Right renal cortex interstitium (tissue), 3 donors: ENCODE results near the gene RANBP1. TPM values are rescaled to one million over a fixed set of nuclear protein-coding genes. Genes with fewer than 3 reads are reported as not detected.

ENCODE experiments used
- DNase-seq, 3 donors: peaks; one replicate each; pipeline ENCODE4 v3.0.0-alpha.2; 2013; ENCODE audit warnings: low read depth in 3 of 3, low spot score in 2 of 3
- polyA plus RNA-seq, 3 donors: library from polyadenylated mRNA; unstranded; fragments of 120-200 nt; gene quantifications; one replicate each; pipeline ENCODE4 v1.2.1, GENCODE V29; 2013; ENCODE audit not compliant: insufficient read length in 3 of 3

RANBP1 gene
- polyA plus RNA-seq, 3 donors: 182 to 192 (median 185) TPM

DNA sequence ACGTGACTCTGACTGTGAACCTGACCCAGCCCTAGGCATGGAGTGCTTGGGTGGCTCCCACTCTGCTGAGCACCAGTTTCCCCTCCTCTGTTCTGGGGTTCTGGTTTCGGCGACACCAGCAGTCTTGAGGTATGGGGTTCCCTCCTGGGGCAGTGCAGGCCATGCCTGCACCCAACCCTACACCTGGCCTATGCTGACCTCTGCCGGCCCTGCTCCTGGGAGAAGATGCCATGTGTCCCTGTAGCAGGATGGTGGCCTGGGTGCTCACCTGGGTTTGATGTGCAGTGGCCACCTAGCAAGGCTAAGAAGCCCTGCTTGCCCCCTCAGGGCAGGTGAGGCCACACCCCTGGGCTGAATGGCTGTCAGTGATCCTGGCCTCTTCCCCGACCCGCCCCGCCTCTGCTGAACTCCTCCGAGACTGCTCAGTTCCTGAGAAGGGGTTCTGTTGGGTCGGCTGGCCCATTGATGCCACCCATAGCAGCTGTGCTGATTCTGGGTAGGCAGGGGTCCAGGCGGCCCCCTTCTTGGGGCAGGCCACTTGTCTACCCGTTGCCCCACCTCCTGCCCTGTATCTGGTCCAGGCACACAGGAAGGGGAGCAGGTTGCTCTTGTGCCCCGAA lies 18.1 kb downstream of the RANBP1 start:
- DNase-seq: no peak

- no peak for DNase-seq
Observed at GRCh38 chr22:20135265-20135664, 19.4 kb downstream of the RANBP1 start.

DNA sequence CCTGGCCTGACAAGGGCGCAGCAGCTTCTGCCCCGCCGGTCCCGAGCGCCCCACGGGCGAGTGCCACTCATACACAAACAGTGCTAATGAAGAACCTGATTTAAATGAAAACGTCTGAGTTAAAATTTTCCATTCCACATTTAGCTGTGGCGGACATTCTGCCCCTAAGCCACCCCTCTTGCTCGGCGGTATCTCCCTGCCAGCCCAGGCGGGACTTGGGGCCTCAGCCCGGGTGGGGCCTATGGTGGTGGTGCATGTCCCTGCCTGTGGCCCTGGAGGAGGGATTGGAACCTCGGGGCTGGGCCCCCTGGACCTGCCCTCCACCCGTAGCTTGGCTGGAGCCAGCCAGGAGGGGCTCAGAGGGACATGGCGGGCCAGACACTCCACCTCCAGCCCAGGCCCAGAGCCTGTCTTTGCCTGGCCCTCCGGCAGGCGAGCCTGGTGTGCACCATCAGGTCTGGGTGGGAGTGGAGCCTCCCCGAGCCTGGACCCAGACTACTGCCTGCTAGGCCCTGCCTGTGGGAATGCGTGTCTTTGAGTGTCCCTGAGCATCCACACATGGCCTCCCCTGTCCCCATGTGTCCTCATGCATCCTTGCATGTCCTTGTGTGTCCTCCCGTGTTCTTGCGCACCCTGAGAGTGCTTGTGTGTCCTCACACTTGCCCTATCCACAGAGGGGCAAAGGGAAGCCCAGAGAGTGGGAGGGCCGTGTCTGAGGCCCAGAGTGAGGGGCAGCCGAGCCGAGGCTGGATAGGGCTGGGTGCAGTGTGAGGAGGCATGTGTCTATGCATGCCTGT lies 20.1 kb downstream of the RANBP1 start:
- no peak for DNase-seq

GRCh38 chr22:20136603-20136873 lies 20.6 kb downstream of the RANBP1 start:
- no peak for DNase-seq

DNA sequence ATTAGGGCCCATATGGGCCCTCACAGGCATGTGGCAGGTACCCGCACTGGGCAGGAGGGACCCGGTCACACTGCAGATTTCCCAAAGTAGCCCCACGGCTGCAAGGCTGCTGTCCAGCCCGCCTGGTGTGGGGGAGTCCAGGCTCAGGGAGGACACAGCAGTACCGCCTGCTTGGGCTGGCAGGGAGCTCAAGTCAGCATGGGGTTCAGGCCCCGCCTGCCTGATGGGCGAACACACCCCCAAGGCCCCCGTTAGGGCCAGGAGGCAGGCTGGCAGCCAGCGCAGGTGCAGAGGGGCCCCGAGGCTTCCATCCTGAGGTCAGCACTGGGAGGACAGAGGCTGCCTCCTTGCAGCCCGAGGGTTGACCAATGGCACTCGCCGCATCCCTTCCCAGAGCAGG lies 21.2 kb downstream of the RANBP1 start:
- DNase-seq: no peak

DNA sequence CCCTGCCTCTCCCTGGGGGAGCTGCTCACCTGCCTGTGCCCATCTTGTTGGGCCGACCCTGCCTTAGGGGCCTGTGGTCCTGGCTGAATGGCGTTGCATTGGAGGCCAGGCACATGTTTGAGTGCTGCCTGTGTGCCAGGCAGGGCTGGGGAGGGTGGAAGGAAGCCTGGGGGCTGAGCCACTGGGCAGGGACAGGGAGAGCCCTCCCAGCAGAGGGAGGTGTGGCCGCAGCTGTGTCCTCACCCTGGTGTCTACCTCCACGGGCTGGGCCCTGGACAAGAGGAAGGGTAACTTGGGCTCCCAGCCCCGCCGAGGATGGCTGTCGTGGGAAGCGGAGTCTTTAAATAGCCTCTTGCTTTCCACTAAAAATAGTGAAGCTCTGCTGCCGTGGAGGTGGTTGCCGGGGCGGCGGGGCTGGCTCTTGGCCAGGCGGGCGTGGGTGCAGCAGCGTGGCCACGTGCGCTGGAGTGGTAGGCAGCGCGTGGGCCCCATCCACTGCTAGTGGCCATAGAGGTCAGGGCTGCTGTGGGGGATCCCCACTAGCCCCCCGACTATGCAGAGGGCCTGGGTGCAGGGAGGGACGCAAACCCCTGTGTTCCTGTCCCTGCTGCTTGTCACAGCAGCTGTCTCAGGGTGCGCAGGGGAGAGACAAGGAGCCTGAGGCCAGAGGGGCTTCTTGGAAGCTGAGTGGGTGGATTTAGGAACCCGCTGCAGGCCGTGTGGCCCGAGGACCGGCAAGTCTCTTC lies 21.9 kb downstream of the RANBP1 start:
- no peak for DNase-seq

DNA sequence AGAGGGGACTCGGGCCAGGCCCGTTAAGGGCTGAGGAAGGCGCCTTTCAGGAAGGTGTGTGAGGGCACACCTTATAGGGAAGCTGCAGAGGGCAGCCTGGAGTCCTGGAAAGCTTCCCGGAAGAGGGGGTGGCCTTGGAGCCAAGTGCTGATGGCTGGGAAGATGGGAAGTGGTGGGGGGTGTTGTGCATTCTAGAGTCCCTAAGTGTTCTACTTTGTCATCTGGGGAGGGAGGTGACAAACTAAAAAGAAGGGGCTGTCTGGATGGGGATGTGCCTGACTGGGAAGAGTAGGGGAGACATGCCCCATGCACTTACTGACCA lies 22.5 kb downstream of the RANBP1 start:
- no peak for DNase-seq

DNA sequence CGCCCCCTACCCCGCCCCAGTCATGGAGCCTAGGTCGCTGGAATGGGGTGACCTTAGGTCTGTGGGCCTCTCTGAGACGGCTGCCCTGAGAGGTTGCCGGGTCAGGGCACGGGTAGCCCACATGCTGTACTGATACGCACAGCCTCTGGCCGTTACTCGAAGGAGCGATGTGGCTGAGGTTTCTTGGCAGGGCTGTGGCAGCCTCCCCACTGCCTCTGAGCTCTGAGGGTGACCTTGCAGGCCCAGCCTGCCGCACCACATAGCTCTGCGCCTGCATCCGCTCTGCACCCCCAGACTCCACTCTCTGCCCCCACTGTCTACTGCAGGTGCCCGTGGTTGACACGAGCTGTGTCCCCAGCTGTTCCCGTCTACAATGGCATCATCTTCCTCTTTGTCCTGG lies 23.0 kb downstream of the RANBP1 start:
- no peak for DNase-seq

- no peak for DNase-seq
Observed at GRCh38 chr22:20139391-20140106, 23.6 kb downstream of the RANBP1 start.

DNA sequence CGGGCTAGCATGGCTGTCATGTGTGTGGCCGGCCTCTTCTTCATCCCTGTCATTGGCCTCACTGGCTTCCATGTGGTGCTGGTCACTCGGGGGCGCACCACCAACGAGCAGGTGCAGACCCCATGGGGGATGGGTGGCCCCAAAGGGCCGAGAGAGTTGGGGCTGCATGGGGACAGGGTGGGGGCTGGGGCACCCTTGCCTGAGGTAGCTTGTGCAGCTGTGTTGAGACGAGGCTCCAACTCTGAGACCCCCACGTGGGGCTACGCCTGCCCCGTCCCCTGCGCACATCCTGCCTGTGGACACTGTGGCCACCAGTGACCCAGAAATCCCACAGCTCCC lies 24.2 kb downstream of the RANBP1 start:
- no peak for DNase-seq

DNA sequence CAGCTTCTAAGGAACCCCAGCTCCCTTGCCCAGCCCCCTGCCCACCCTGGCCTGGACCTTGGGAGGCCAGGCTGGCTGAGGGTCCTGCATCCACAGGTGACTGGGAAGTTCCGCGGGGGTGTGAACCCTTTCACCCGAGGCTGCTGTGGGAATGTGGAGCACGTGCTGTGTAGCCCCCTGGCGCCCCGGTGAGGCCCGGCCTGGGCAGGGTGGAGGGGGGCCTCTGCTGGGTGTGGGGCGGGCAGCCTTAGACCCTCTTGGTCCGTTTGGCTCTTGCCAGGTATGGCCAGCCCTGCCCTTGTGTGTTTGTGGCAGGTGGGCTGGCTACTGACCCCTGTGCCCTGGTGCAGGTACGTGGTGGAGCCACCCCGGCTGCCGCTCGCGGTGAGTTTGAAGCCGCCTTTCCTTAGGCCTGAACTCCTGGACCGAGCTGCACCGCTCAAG lies 24.6 kb downstream of the RANBP1 start:
- DNase-seq: no peak

- no peak for DNase-seq
Observed at GRCh38 chr22:20141186-20142077, 25.5 kb downstream of the RANBP1 start.

DNA sequence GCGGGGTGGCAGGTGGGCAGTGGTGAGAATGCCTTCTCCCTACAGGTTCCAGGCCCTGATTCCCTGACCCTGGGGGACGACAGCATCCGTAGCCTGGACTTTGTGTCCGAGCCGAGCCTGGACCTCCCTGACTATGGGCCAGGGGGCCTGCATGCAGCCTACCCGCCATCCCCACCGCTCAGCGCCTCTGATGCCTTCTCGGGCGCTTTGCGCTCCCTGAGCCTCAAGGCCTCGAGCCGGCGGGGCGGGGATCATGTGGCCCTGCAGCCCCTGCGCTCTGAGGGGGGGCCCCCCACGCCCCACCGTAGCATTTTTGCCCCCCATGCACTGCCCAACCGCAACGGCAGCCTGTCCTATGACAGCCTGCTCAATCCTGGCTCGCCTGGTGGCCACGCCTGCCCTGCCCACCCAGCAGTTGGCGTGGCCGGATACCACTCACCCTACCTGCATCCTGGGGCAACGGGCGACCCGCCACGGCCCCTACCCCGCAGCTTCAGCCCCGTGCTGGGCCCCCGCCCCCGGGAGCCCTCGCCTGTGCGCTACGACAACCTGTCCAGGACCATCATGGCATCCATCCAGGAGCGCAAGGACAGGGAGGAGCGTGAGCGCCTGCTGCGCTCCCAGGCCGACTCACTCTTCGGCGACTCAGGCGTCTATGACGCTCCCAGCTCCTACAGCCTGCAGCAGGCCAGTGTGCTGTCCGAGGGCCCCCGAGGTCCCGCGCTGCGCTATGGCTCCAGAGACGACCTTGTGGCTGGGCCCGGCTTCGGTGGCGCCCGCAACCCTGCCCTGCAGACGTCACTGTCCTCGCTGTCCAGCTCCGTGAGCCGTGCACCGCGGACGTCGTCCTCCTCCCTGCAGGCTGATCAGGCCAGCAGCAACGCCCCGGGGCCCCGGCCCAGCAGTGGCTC lies 27.1 kb downstream of the RANBP1 start:
- DNase-seq: no peak

GRCh38 chr22:20143883-20144665 lies 28.2 kb downstream of the RANBP1 start:
- no peak for DNase-seq

DNA sequence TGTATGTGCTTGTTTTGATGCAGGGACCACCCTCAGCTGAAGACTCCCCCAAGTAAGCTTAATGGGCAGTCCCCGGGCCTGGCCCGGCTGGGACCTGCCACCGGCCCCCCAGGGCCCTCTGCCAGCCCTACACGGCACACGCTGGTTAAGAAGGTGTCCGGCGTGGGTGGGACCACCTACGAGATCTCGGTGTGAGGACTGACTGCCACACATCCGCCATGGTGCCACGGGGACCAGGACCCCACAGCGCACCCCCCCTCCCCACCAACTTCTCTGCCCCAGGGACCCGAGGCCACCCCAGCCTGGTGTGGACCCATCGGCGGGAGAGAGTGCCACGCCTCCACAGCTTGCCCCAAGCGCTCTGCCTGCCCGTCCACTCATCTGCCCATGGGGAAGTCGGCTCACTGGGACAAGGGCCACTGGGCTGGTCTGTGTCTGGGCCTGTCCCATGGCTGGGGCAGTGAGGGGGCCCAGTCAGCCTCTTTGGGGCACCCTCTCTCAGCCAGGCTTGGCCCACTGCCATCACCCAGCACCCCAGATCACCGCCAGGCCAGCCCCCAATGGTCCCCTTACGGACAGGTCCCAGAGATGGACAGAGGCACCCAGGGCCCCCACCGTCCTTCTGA lies 29.4 kb downstream of the RANBP1 start:
- no peak for DNase-seq

GRCh38 chr22:20145832-20146223 lies 29.9 kb downstream of the RANBP1 start:
- no peak for DNase-seq

- no peak for DNase-seq
Observed at GRCh38 chr22:20146777-20147176, 30.9 kb downstream of the RANBP1 start.

GRCh38 chr22:20147237-20147988 lies 31.5 kb downstream of the RANBP1 start:
- no peak for DNase-seq
